IMR-90 (cell line): ENCODE results near the gene ALDH7A1. TPM values are rescaled to one million over a fixed set of nuclear protein-coding genes. Genes with fewer than 3 reads are reported as not detected.

Experiments
- ATAC-seq: fragments of 200-7000 bp; cut with Tn5 transposase; 2 replicates; pipeline ENCODE4 v1.9.1; 2020; ENCODE audit warnings: low read depth, mild to moderate bottlenecking, moderate library complexity
- BruUV-seq: library from RNA; stranded (reverse); fragments of 400-500 nt; replicated peaks from 2 replicates; lab custom pipeline; 2021; lab: Mats Ljungman, UMichigan
- CTCF ChIA-PET: fragments of 300-600 bp; formaldehyde crosslinking; extraction: SDS; loops from one replicate; lab custom pipeline; 2021; ENCODE audit warnings: antibody characterized with exemption; lab: Yijun Ruan, JAX
- POLR2A ChIA-PET: fragments of 300-600 bp; sonication (Branson Sonifier 250); formaldehyde crosslinking; loops from one replicate; lab custom pipeline; 2022; ENCODE audit warnings: antibody characterized with exemption; ENCODE audit not compliant: unreplicated experiment; lab: Charles Lee
- DNase-seq: peaks from one replicate; pipeline ENCODE4 v3.0.0; 2013
- H2AFZ ChIP-seq: replicated peaks from 2 replicates; pipeline ENCODE3; 2013; ENCODE audit warnings: low read length, mild to moderate bottlenecking; ENCODE audit not compliant: poor library complexity
- H2AK5ac ChIP-seq: 2 replicates; pipeline ENCODE4 v1.6.1; 2013; ENCODE audit warnings: low read depth, low read length, inconsistent platforms
- H2AK9ac ChIP-seq: replicated peaks from 2 replicates; pipeline ENCODE3; 2013; ENCODE audit warnings: mild to moderate bottlenecking, low read depth, low read length, moderate library complexity; ENCODE audit not compliant: poor library complexity
- H2BK120ac ChIP-seq: 2 replicates; pipeline ENCODE4 v1.6.1; 2013; ENCODE audit warnings: low read depth, low read length, inconsistent platforms
- H2BK15ac ChIP-seq: 3 replicates; pipeline ENCODE4 v1.6.1; 2013; ENCODE audit warnings: low read depth, low read length, inconsistent platforms
- H2BK20ac ChIP-seq: 2 replicates; pipeline ENCODE4 v1.6.1; 2013; ENCODE audit warnings: low read depth, mild to moderate bottlenecking, inconsistent platforms, low read length, moderate library complexity
- H2BK5ac ChIP-seq: 2 replicates; pipeline ENCODE4 v1.6.1; 2013; ENCODE audit warnings: mild to moderate bottlenecking, low read depth, low read length, inconsistent platforms; ENCODE audit not compliant: poor library complexity, severe bottlenecking
- H3K14ac ChIP-seq: replicated peaks from 2 replicates; pipeline ENCODE4 v1.6.1; 2013; ENCODE audit warnings: low read depth, low read length, inconsistent platforms
- H3K18ac ChIP-seq: 2 replicates; pipeline ENCODE4 v1.6.1; 2013; ENCODE audit warnings: low read depth, low read length, control low read depth
- H3K23ac ChIP-seq: 2 replicates; pipeline ENCODE4 v1.6.1; 2013; ENCODE audit warnings: low read depth, low read length, inconsistent platforms
- H3K27ac ChIP-seq: 2 replicates; pipeline ENCODE4 v1.5.1; 2013; ENCODE audit warnings: mild to moderate bottlenecking, control low read depth, low read length; ENCODE audit not compliant: insufficient read depth
- H3K27me3 ChIP-seq: 2 replicates; pipeline ENCODE4 v1.6.1; 2013; ENCODE audit warnings: low read length; ENCODE audit not compliant: control insufficient read depth, insufficient read depth
- H3K36me3 ChIP-seq: 2 replicates; pipeline ENCODE4 v1.6.1; 2013; ENCODE audit warnings: low read length, mixed read lengths; ENCODE audit not compliant: control insufficient read depth, insufficient read depth
- H3K4ac ChIP-seq: 2 replicates; pipeline ENCODE4 v1.6.1; 2013; ENCODE audit warnings: low read depth, low read length, inconsistent platforms
- H3K4me1 ChIP-seq: 2 replicates; pipeline ENCODE4 v1.6.1; 2013; ENCODE audit warnings: low read length, mixed read lengths; ENCODE audit not compliant: control insufficient read depth, insufficient read depth
- H3K4me2 ChIP-seq: 2 replicates; pipeline ENCODE4 v1.6.1; 2013; ENCODE audit warnings: low read depth, mild to moderate bottlenecking, control low read depth, low read length, moderate library complexity
- H3K4me3 ChIP-seq: 2 replicates; pipeline ENCODE4 v1.5.1; 2013; ENCODE audit warnings: low read depth, mild to moderate bottlenecking, control low read depth, low read length, moderate library complexity; ENCODE audit not compliant: insufficient read depth
- H3K56ac ChIP-seq: 2 replicates; pipeline ENCODE4 v1.6.1; 2013; ENCODE audit warnings: low read length, inconsistent platforms; ENCODE audit not compliant: insufficient read depth; ENCODE audit errors: extremely low read depth
- H3K79me1 ChIP-seq, 2 experiments: 2 replicates each; pipeline ENCODE4 v1.6.1; 2013; ENCODE audit warnings: low read length in 2 of 2, inconsistent platforms in 1 of 2, low read depth in 1 of 2
- H3K9ac ChIP-seq: 2 replicates; pipeline ENCODE4 v1.6.1; 2013; ENCODE audit warnings: low read depth, low read length, control low read depth
- H3K9me1 ChIP-seq: 2 replicates; pipeline ENCODE4 v1.6.1; 2013; ENCODE audit warnings: low read length, inconsistent platforms; ENCODE audit not compliant: insufficient read depth
- H3K9me3 ChIP-seq: 2 replicates; pipeline ENCODE4 v1.6.1; 2013; ENCODE audit warnings: low read length; ENCODE audit not compliant: control insufficient read depth, insufficient read depth
- H4K20me1 ChIP-seq: 2 replicates; pipeline ENCODE4 v1.6.1; 2013; ENCODE audit warnings: low read length, inconsistent platforms; ENCODE audit not compliant: insufficient read depth
- H4K5ac ChIP-seq: 2 replicates; pipeline ENCODE4 v1.6.1; 2013; ENCODE audit warnings: mild to moderate bottlenecking, low read depth, low read length, control low read depth
- H4K8ac ChIP-seq, 2 experiments: 2 replicates each; pipeline ENCODE4 v1.6.1; 2013; ENCODE audit warnings: low read depth in 2 of 2, low read length in 2 of 2, control low read depth in 1 of 2, inconsistent platforms in 1 of 2
- H4K91ac ChIP-seq: 2 replicates; pipeline ENCODE4 v1.6.1; 2013; ENCODE audit warnings: low read depth, low read length, inconsistent platforms; ENCODE audit not compliant: insufficient read depth
- BHLHE40 ChIP-seq: fragments of 150-350 bp; IDR thresholded peaks from 2 replicates; pipeline ENCODE4 v1.6.1; 2016; ENCODE audit warnings: mild to moderate bottlenecking, low read depth, low read length
- CTCF ChIP-seq: conservative IDR thresholded peaks from 2 replicates; pipeline ENCODE4 v1.5.1; 2012; ENCODE audit warnings: mild to moderate bottlenecking, low read depth, low read length, improper control_type of control experiment
- ELK1 ChIP-seq: fragments of 150-350 bp; IDR thresholded peaks from 2 replicates; pipeline ENCODE4 v1.6.1; 2016; ENCODE audit warnings: low read depth, mild to moderate bottlenecking, low read length, moderate library complexity, borderline replicate concordance
- FOS ChIP-seq: fragments of 150-350 bp; IDR thresholded peaks from 2 replicates; pipeline ENCODE4 v1.6.1; 2016; ENCODE audit warnings: low read depth, low read length
- POLR2A ChIP-seq: IDR thresholded peaks from 2 replicates; pipeline ENCODE4 v1.6.1; 2012; ENCODE audit warnings: mild to moderate bottlenecking, low read depth, low read length
- RCOR1 ChIP-seq: IDR thresholded peaks from 2 replicates; pipeline ENCODE4 v1.6.1; 2012; ENCODE audit warnings: mild to moderate bottlenecking, low read length, improper control_type of control experiment; ENCODE audit not compliant: insufficient replicate concordance
- SMC3 ChIP-seq: fragments of 150-350 bp; IDR thresholded peaks from 2 replicates; pipeline ENCODE4 v1.6.1; 2016; ENCODE audit warnings: low read depth, mild to moderate bottlenecking, antibody characterized with exemption, low read length, moderate library complexity
- USF2 ChIP-seq: fragments of 150-350 bp; IDR thresholded peaks from 2 replicates; pipeline ENCODE4 v1.6.1; 2017; ENCODE audit warnings: mild to moderate bottlenecking, antibody characterized with exemption, low read length, low read depth
- WGBS, 2 experiments: methylation state at CpG; one replicate each; pipeline versions ENCODE4 v1.1.5 to v1.1.7; 2013; ENCODE audit warnings: missing lambda C conversion rate in 2 of 2; ENCODE audit not compliant: insufficient read length in 1 of 2; ENCODE audit errors: extremely low coverage in 2 of 2; 5-methylcytosine and 5-hydroxymethylcytosine counted together
- dilution Hi-C: fragments of 300-500 bp; cut with HindIII; formaldehyde crosslinking; loops from one replicate; pipeline ENCODE4 v1.14.3; 2018; ENCODE audit warnings: low sequenced_read_pairs; ENCODE audit not compliant: unreplicated experiment
- in situ Hi-C: fragments of 300-500 bp; cut with MboI; formaldehyde crosslinking; loops from 3 replicates; pipeline ENCODE4 v1.14.3; 2019; ENCODE audit warnings: low sequenced_read_pairs, inconsistent platforms, mixed read lengths
- intact Hi-C: fragments of 100-400 bp; cut with micrococcal nuclease; formaldehyde crosslinking; loops from 2 replicates; pipeline ENCODE4 v1.10.0; 2022
- polyA plus RNA-seq, 3 experiments: library from polyadenylated mRNA; depleted of rRNA; stranded (reverse); fragments of >200 nt; gene quantifications; 2 replicates each; pipeline ENCODE4 v1.2.3, GENCODE V29; 2012; ENCODE audit warnings: low replicate concordance in 1 of 3
- total RNA-seq: library from RNA; depleted of rRNA; stranded (reverse); fragments of >200 nt; gene quantifications from 2 replicates; pipeline ENCODE4 v1.2.3, GENCODE V29; 2012

The ALDH7A1 gene
- total and polyA plus RNA-seq, 2 of the 4 experiments (the other 2 are of a cell fraction), result 40.9 to 62.2 TPM

GRCh38 chr5:126619781-126620180 lies 24.8 kb upstream of the ALDH7A1 start:
- Histone ChIP-seq H2AFZ (no peak overlapping the region), H2AK9ac (no peak overlapping the region), H3K4ac (no peak overlapping the region), H3K18ac (no peak overlapping the region), H4K8ac (no peak overlapping the region), H2BK120ac (no peak overlapping the region), H2BK15ac (no peak overlapping the region), H4K20me1 (no peaks in the 10 kb centered on the region), H3K4me3 (no peak overlapping the region), H4K5ac (no peak overlapping the region), H3K23ac (no peak overlapping the region), H3K27ac (no peak overlapping the region), H3K9me1 (no peaks in the 10 kb centered on the region), H3K9me3 (no peaks in the 10 kb centered on the region), H3K36me3 (peaks cover 22% of the 10 kb centered on the region), H3K4me2 (no peak overlapping the region), H3K56ac (no peak overlapping the region), H2AK5ac (no peak overlapping the region), H3K79me1 (peaks cover 14 to 22% of the 10 kb centered on the region in 2 experiments), H2BK5ac (no peak overlapping the region), H2BK20ac (no peak overlapping the region), H4K91ac (no peak overlapping the region), H3K4me1 (no peaks in the 10 kb centered on the region), H3K27me3 (no peaks in the 10 kb centered on the region), H3K9ac (no peak overlapping the region), H3K14ac (no peak overlapping the region)
- DNase-seq (no peak), ATAC-seq (no peak)
- dilution Hi-C loops (no loop called here), intact Hi-C loops (no loop called here), in situ Hi-C loops (no loop called here)
- BruUV-seq, result no TSS peak
- CTCF ChIA-PET, result no interaction called here
- TF ChIP-seq RCOR1, result no peak
- no peak for TF ChIP-seq CTCF
- TF ChIP-seq SMC3, result no peak
- TF ChIP-seq FOS, result no peak
- no peak for TF ChIP-seq BHLHE40
- TF ChIP-seq ELK1, result no peak
- no peak for TF ChIP-seq POLR2A
- no peak for TF ChIP-seq USF2
- POLR2A ChIA-PET, result interaction anchor here (0.7 kb wide), 1 partner anchor 47 kb away, joined by 5 read pairs; no protein-coding TSS in a partner anchor
- 100% methylated on average over 1 of the region's 2 CpGs; no CpG with 5 or more reads in 1 of the 2 experiments for WGBS, 2 experiments
